Endothelial cell of umbilical vein (primary cell): ENCODE results near the gene GNG2.

Experiments
- CTCF ChIP-seq, 2 donors: IDR thresholded peaks; 1 replicate in 1 of 2; 2 replicates in 1 of 2; pipeline ENCODE4 v1.5.1; 2011; ENCODE audit warnings: low read length in 2 of 2, mild to moderate bottlenecking in 2 of 2, moderate library complexity in 2 of 2, control low read depth in 1 of 2, inconsistent platforms in 1 of 2, low read depth in 1 of 2; ENCODE audit not compliant: insufficient read depth in 1 of 2; ENCODE audit errors: extremely low read depth in 1 of 2
- EZH2 ChIP-seq: IDR thresholded peaks from 2 replicates; pipeline ENCODE4 v1.6.1; 2012; ENCODE audit warnings: borderline replicate concordance, low read depth, mild to moderate bottlenecking, moderate library complexity, low read length, inconsistent platforms; ENCODE audit not compliant: severe bottlenecking
- MAX ChIP-seq: IDR thresholded peaks from 2 replicates; pipeline ENCODE4 v1.6.1; 2011; ENCODE audit not compliant: insufficient read depth, insufficient read length
- POLR2A ChIP-seq: IDR thresholded peaks from 2 replicates; pipeline ENCODE4 v1.6.1; 2012; ENCODE audit warnings: low read depth, mild to moderate bottlenecking, control low read depth, low read length

- no peak for TF ChIP-seq CTCF (IDR thresholded peaks at IDR 0.05; ENCODE audit: extremely low read depth in 1 of 2, insufficient read depth in 1 of 2, low read depth in 1 of 2, low read length in 2 of 2)
- no peak for TF ChIP-seq POLR2A
- no peak for TF ChIP-seq EZH2
- TF ChIP-seq MAX, result no peak
Measured at GRCh38 chr14:51880835-51881580, 20.6 kb downstream of the GNG2 start.
